Body of pancreas (tissue), 4 donors: ENCODE data around the gene NAPA. TPM values are rescaled to one million over a fixed set of nuclear protein-coding genes. Genes with fewer than 3 reads are reported as not detected.

Source experiments
- ATAC-seq: fragments of 150-250 bp; one replicate; pipeline ENCODE4 v1.9.1; 2016
- DNase-seq, 4 donors: peaks; one replicate each; pipeline ENCODE4 v3.0.0-alpha.2; 2019
- H3K27ac ChIP-seq, 4 donors: fragments of 200-600 bp; sonication (generic); 1 replicate in 3 of 4; 2 replicates in 1 of 4; pipeline versions ENCODE4 v1.5.1 to v1.6.1; 2016 to 2019; ENCODE audit warnings: mild to moderate bottlenecking in 1 of 4, mixed read lengths in 1 of 4, moderate library complexity in 1 of 4
- H3K27me3 ChIP-seq, 2 donors: fragments of 200-600 bp; sonication (generic); one replicate each; pipeline ENCODE4 v1.6.0; 2016; ENCODE audit warnings: mild to moderate bottlenecking in 1 of 2
- H3K36me3 ChIP-seq, 2 donors: fragments of 200-600 bp; sonication (generic); replicated peaks in 1 of 2; 2 replicates each; pipeline ENCODE4 v1.5.1; 2016; ENCODE audit warnings: low read depth in 2 of 2; ENCODE audit not compliant: insufficient read depth in 1 of 2
- H3K4me1 ChIP-seq: fragments of 200-600 bp; sonication (generic); one replicate; pipeline ENCODE4 v1.6.0; 2016
- H3K4me3 ChIP-seq, 2 donors: fragments of 200-600 bp; sonication (generic); 1 replicate in 1 of 2; 2 replicates in 1 of 2; pipeline ENCODE4 v1.5.1; 2016 to 2019
- H3K9me3 ChIP-seq, 3 donors: fragments of 200-600 bp; sonication (generic); 1 replicate in 2 of 3; 2 replicates in 1 of 3; pipeline ENCODE4 v1.5.1; 2016
- CTCF ChIP-seq, 7 experiments: fragments of 450-650 bp in 4 of 7; fragments of 200-600 bp in 3 of 7; sonication (generic) in 3 of 7; IDR thresholded peaks; one replicate each; pipeline ENCODE4 v1.5.1; 2016 to 2019; ENCODE audit warnings: antibody characterized with exemption in 7 of 7
- POLR2A ChIP-seq, 3 donors: fragments of 450-650 bp; IDR thresholded peaks; one replicate each; pipeline ENCODE4 v1.6.1; 2016; ENCODE audit warnings: antibody characterized with exemption in 3 of 3, mild to moderate bottlenecking in 2 of 3
- WGBS, 2 donors: methylation state at CpG; one replicate each; pipeline ENCODE4 v1.1.5; 2017; 5-methylcytosine and 5-hydroxymethylcytosine counted together
- intact Hi-C: fragments of 100-400 bp; cut with DNase I; formaldehyde crosslinking; loops from one replicate; pipeline ENCODE4 v1.15.1; 2023
- total RNA-seq, 2 donors: library from RNA; depleted of rRNA; stranded (reverse); fragments of >200 nt; gene quantifications; one replicate each; pipeline ENCODE4 v1.1.0, GENCODE V29; 2016

NAPA gene
- total RNA-seq, 2 donors from 2014 or later: 71.5 to 94.9 TPM

DNA sequence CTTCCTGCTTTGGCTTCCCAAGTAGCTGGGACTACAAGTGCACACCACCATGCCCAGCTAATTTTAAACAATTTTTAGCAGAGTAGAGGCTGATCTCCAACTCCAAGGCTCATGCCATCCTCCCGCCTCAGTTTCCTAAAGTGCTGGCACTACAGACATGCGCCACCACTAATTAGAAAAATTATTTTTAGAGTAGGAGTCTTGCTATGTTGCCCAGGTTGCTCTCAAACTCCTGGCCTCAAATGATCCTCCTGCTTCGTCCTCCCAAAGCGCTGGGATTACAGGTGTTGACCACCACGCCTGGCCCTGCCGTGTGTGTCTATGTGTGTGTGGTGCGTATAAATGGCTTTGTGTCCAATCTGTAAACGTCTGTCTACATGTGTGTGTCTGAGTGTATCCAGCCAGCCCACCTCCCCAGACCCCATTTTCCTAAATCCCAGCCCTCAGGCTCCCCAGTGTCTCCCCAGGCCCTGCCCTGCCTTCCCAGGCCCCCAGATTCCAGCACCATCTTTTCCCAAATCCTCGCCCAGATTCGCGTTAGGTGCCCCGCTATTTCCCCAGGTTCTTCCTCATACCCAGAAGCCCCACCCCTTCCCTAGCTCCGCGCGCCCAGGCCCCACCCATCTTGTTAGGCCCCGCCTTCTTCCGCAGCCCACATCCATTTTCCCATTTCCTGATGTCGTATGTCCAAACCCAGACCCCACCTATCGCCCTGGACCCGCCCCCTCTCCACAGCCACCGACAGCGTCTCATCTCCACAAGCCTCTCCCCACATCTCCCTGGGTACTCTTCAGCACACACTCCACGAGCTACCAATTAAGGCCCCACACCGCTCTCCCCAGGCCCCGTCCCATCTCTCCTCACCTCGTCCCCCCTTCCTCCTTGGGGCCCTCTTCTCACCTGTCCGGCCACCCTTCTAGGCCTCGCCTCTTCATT is 68.1 kb downstream of the NAPA start:
- H3K27me3 ChIP-seq: peaks cover 0 to 3% of the 10 kb centered on the region in 2 donors
- H3K36me3 ChIP-seq: no peaks in the 10 kb centered on the region
- ATAC-seq: no peak
- H3K4me1 ChIP-seq: peaks cover 18% of the 10 kb centered on the region
- intact Hi-C loops: no loop called here
- TF ChIP-seq CTCF (IDR thresholded peaks at IDR 0.05) (no peak), POLR2A (IDR thresholded peaks at IDR 0.05) (no peak)
- 35 to 58% methylated on average over 28 of the region's 28 CpGs for WGBS, 2 donors
- DNase-seq: no peak
- no peaks in the 10 kb centered on the region for H3K9me3 ChIP-seq
- H3K4me3 ChIP-seq: no peak overlapping the region
- H3K27ac ChIP-seq: no peak overlapping the region

DNA sequence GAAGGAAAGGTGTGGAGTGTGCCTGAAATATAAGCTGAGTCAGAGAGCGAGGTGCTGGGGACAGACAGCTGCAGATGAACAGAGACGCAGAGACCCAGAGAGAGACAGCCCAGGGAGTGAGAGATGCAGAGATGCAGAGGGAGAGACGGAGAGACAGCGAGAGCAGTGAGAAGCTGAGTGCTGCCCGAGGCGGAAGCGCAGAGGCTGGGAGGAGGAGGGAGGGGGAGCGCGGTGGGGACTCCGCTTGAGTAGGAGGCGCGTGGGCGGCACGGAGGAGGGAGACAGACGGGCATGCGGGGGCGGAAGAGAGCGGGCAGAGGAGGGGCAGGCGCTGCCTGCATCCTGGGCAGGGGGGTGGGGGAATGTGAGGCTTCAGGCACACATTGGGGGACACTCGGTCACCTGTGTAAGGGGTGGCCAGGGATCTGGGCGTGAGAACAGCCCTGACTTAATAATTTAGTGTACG is 68.9 kb downstream of the NAPA start:
- Histone ChIP-seq H3K4me1 (peaks cover 18% of the 10 kb centered on the region), H3K9me3 (no peaks in the 10 kb centered on the region), H3K27ac (no peak overlapping the region), H3K4me3 (no peak overlapping the region), H3K27me3 (peaks cover 0 to 3% of the 10 kb centered on the region in 2 donors), H3K36me3 (no peaks in the 10 kb centered on the region)
- DNase-seq: peak; percentile 33 to 62 (median 57)
- TF ChIP-seq CTCF (IDR thresholded peaks at IDR 0.05): no peak
- no peak for TF ChIP-seq POLR2A (IDR thresholded peaks at IDR 0.05)
- intact Hi-C loops: no loop called here
- peak; percentile 53 for ATAC-seq
- WGBS, 2 donors: 9 to 21% methylated on average over 10 to 22 of the region's 22 CpGs

GRCh38 chr19:47445527-47445926 is 69.3 kb downstream of the NAPA start:
- no peaks in the 10 kb centered on the region for H3K9me3 ChIP-seq
- no peak for ATAC-seq
- intact Hi-C loops: no loop called here
- WGBS, 2 donors: 38 to 54% methylated on average over 4 of the region's 4 CpGs
- no peak overlapping the region for H3K27ac ChIP-seq
- TF ChIP-seq POLR2A (IDR thresholded peaks at IDR 0.05) (no peak), CTCF (IDR thresholded peaks at IDR 0.05) (no peak)
- peaks cover 0 to 3% of the 10 kb centered on the region in 2 donors for H3K27me3 ChIP-seq
- no peaks in the 10 kb centered on the region for H3K36me3 ChIP-seq
- H3K4me3 ChIP-seq: no peak overlapping the region
- DNase-seq: no peak
- peaks cover 18% of the 10 kb centered on the region for H3K4me1 ChIP-seq

DNA sequence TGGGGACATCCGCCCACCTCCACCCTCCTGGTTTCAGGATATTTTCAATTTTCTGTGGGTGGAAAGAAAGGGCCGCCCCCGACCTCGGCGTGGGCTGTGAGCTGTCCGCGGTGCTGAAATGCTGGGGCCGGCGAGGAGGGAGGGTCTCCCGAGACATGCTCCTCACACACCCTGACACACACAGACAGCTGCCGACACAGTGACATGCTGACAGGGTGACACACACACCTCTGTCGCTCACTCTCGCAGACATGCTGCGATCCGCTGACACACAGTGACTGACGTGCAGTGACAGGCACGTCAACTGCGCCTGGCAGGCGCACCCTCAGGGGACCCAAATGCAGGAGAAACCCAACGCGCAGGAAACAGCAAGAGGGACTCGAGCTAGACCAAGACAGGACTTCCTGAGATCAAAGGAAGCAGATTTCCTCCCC is 70.5 kb downstream of the NAPA start:
- no peaks in the 10 kb centered on the region for H3K9me3 ChIP-seq
- no peaks in the 10 kb centered on the region for H3K36me3 ChIP-seq
- H3K27me3 ChIP-seq: peaks cover 0 to 3% of the 10 kb centered on the region in 2 donors
- WGBS, 2 donors: 33 to 52% methylated on average over 1 to 22 of the region's 22 CpGs
- ATAC-seq (no peak), DNase-seq (no peak)
- no peak for TF ChIP-seq POLR2A (IDR thresholded peaks at IDR 0.05)
- TF ChIP-seq CTCF (IDR thresholded peaks at IDR 0.05): no peak
- intact Hi-C loops: no loop called here
- no peak overlapping the region for H3K27ac ChIP-seq
- H3K4me1 ChIP-seq: peaks cover 18% of the 10 kb centered on the region
- H3K4me3 ChIP-seq: no peak overlapping the region
